GM12878 (cell line): ENCODE measurements around the gene ZNF808. TPM values are rescaled to one million over a fixed set of nuclear protein-coding genes. Genes with fewer than 3 reads are reported as not detected.
"Not testable (repeated sequence)": the region's sequence is repeated elsewhere in the genome, so short reads cannot be mapped to it uniquely, and the experiment has no call there.

Experiments
- ATAC-seq: fragments of 200-7000 bp; cut with Tn5 transposase; 3 replicates; pipeline ENCODE4 v1.9.1; 2020; ENCODE audit warnings: mild to moderate bottlenecking, moderate library complexity
- BruUV-seq: library from RNA; stranded (reverse); fragments of 400-500 nt; replicated peaks from 2 replicates; lab custom pipeline; 2021; lab: Mats Ljungman, UMichigan
- CTCF ChIA-PET: fragments of 300-600 bp; sonication (Branson Sonifier 250); formaldehyde crosslinking; extraction: SDS; loops from one replicate; lab custom pipeline; 2021; ENCODE audit warnings: inconsistent platforms; lab: Yijun Ruan, JAX
- POLR2A ChIA-PET: fragments of 350-600 bp; formaldehyde crosslinking; extraction: SDS; loops from one replicate; lab custom pipeline; 2021; ENCODE audit warnings: inconsistent platforms; lab: Charles Lee
- RAD21 ChIA-PET: fragments of 300-600 bp; sonication (Branson Sonifier 250); formaldehyde crosslinking; loops from one replicate; lab custom pipeline; 2023; ENCODE audit warnings: antibody characterized with exemption; ENCODE audit not compliant: unreplicated experiment; lab: Charles Lee
- SMC1A ChIA-PET: fragments of 300-600 bp; sonication (Branson Sonifier 250); formaldehyde crosslinking; loops from one replicate; lab custom pipeline; 2023; ENCODE audit not compliant: unreplicated experiment, uncharacterized antibody; lab: Charles Lee
- DNase-seq: peaks from one replicate; pipeline ENCODE4 v3.0.0-alpha.2; 2011; ENCODE audit warnings: low read depth, low spot score
- FAIRE-seq: peaks from 3 replicates; lab custom pipeline; 2011; peaks lifted over from hg19 to GRCh38; lab: Jason Lieb, UNC
- H2AFZ ChIP-seq: 2 replicates; pipeline ENCODE4 v1.6.0; 2011; ENCODE audit warnings: low read depth, low read length, control low read depth; ENCODE audit not compliant: control insufficient read depth
- H3K27ac ChIP-seq: 2 replicates; pipeline ENCODE4 v1.5.1; 2011; ENCODE audit warnings: control low read depth; ENCODE audit not compliant: control insufficient read depth, insufficient read depth
- H3K27me3 ChIP-seq, 2 experiments: replicated peaks in 1 of 2; 2 replicates each; pipeline versions ENCODE4 v1.6.0 to v1.6.1; 2011; ENCODE audit warnings: low read length in 1 of 2; ENCODE audit not compliant: control insufficient read depth in 2 of 2, insufficient read depth in 2 of 2
- H3K36me3 ChIP-seq, 2 experiments: 2 replicates each; pipeline ENCODE4 v1.5.1; 2011; ENCODE audit warnings: low read length in 1 of 2; ENCODE audit not compliant: control insufficient read depth in 2 of 2, insufficient read depth in 2 of 2
- H3K4me1 ChIP-seq: 2 replicates; pipeline ENCODE4 v1.6.1; 2011; ENCODE audit warnings: mild to moderate bottlenecking, low read length, moderate library complexity, mixed read lengths; ENCODE audit not compliant: control insufficient read depth, insufficient read depth
- H3K4me2 ChIP-seq: 2 replicates; pipeline ENCODE4 v1.6.0; 2011; ENCODE audit warnings: control low read depth; ENCODE audit not compliant: control insufficient read depth, insufficient read depth
- H3K4me3 ChIP-seq: fragments of 200-600 bp; sonication (generic); 2 replicates; pipeline ENCODE4 v1.5.1; 2016
- H3K79me2 ChIP-seq: 2 replicates; pipeline ENCODE4 v1.6.0; 2011; ENCODE audit warnings: low read length; ENCODE audit not compliant: control insufficient read depth, insufficient read depth
- H3K9ac ChIP-seq: 2 replicates; pipeline ENCODE4 v1.8.0; 2011; ENCODE audit warnings: low read length, control low read depth, mixed read lengths; ENCODE audit not compliant: control insufficient read depth, insufficient read depth
- H3K9me3 ChIP-seq: replicated peaks from 3 replicates; pipeline ENCODE4 v1.5.1; 2011; ENCODE audit warnings: mild to moderate bottlenecking, low read length; ENCODE audit not compliant: control insufficient read depth, insufficient read depth
- H4K20me1 ChIP-seq: 2 replicates; pipeline ENCODE4 v1.6.0; 2011; ENCODE audit not compliant: control insufficient read depth, insufficient read depth
- CBFB ChIP-seq: IDR thresholded peaks from 2 replicates; pipeline ENCODE4 v1.6.1; 2016; ENCODE audit warnings: antibody characterized with exemption, low read depth
- CREB1 ChIP-seq: IDR thresholded peaks from 2 replicates; pipeline ENCODE4 v1.6.1; 2012; ENCODE audit warnings: low read depth, mild to moderate bottlenecking, inconsistent platforms
- NFXL1 ChIP-seq: fragments of 450-650 bp; IDR thresholded peaks from 2 replicates; pipeline ENCODE4 v1.6.1; 2017; ENCODE audit warnings: antibody characterized with exemption, mild to moderate bottlenecking, borderline replicate concordance
- WGBS: methylation state at CpG from one replicate; pipeline ENCODE4 v1.1.6; 2016; ENCODE audit warnings: low lambda C conversion rate; ENCODE audit not compliant: insufficient replicate concordance, insufficient coverage; ENCODE audit errors: missing lambda C conversion rate; 5-methylcytosine and 5-hydroxymethylcytosine counted together
- in situ Hi-C: fragments of 300-500 bp; cut with MboI; formaldehyde crosslinking; loops from 9 replicates; pipeline ENCODE4 v1.14.3; 2018; ENCODE audit warnings: mixed read lengths
- intact Hi-C: fragments of 100-400 bp; cut with micrococcal nuclease; formaldehyde crosslinking; loops from one replicate; pipeline ENCODE4 v1.14.2; 2022; ENCODE audit not compliant: unreplicated experiment
- polyA plus RNA-seq, 11 experiments: library from polyadenylated mRNA; depleted of rRNA in 4 of 11; unstranded in 6 of 11; stranded (reverse) in 5 of 11; fragments of >200 nt; fragmentation: Nextera tagmentation in 4 of 11; fragmentation: Illumina TruSeq in 1 of 11; extraction: Ambion mirVana in 4 of 11; extraction: Trizol in 1 of 11; gene quantifications; 1 replicate in 1 of 11; 2 replicates in 10 of 11; pipeline versions ENCODE4 v1.2.1 to v1.2.3, GENCODE V29; 2011 to 2016; ENCODE audit warnings: inconsistent platforms in 2 of 11, missing spikeins in 2 of 11, low read depth in 1 of 11
- total RNA-seq, 4 experiments: library from RNA; depleted of rRNA in 3 of 4; stranded (reverse); fragments of >200 nt in 3 of 4; fragmentation: Illumina TruSeq in 1 of 4; extraction: Trizol in 1 of 4; gene quantifications; 2 replicates each; pipeline versions ENCODE4 v1.2.1 to v1.2.3, GENCODE V29; 2013 to 2021

ZNF808 gene
- total and polyA plus RNA-seq, 10 of the 15 experiments (the other 5 are each of a cell fraction or from before 2014, with no cell fraction given): 2.1 to 20.2 (median 7.2) TPM

- ChIA-PET POLR2A (interaction anchor here (0.6 to 0.9 kb wide), 3 partner anchors 9 to 248 kb away, joined by 3 to 11 read pairs (median 5); no protein-coding TSS in a partner anchor), CTCF (no interaction called here), SMC1A (interaction anchor here (0.9 to 1.3 kb wide), 2 partner anchors 33 to 76 kb away, joined by 3 to 4 read pairs; no protein-coding TSS in a partner anchor), RAD21 (interaction anchor here (1.1 kb wide), 1 partner anchor 155 kb away, joined by 3 read pairs; no protein-coding TSS in a partner anchor)
- Histone ChIP-seq H3K36me3 (peaks cover 0 to 8% of the 10 kb centered on the region in 2 experiments; a peak in 2 of 4 replicates), H3K27ac (no peak overlapping the region), H4K20me1 (no peaks in the 10 kb centered on the region), H3K9ac (no peak overlapping the region), H3K79me2 (peaks cover 9% of the 10 kb centered on the region), H3K27me3 (no peaks in the 10 kb centered on the region), H2AFZ (no peak overlapping the region), H3K4me3 (no peak overlapping the region), H3K4me1 (no peaks in the 10 kb centered on the region), H3K9me3 (peaks cover 1% of the 10 kb centered on the region; the same call in 2 of the 3 replicates), H3K4me2 (no peak overlapping the region)
- 60% methylated on average over 5 of the region's 5 CpGs for WGBS
- ATAC-seq (no peak), DNase-seq (no peak), FAIRE-seq (no peak)
- intact Hi-C loops (no loop called here), in situ Hi-C loops (loop anchor here (25.0 kb wide), 1 partner anchor 1147 kb away; the partner anchor contains the start of genes C19orf84 and LIM2)
- no TSS peak for BruUV-seq
- TF ChIP-seq NFXL1: no peak
- TF ChIP-seq CBFB: no peak
- no peak for TF ChIP-seq CREB1
These were observed 6.4 kb downstream of the ZNF808 start for GRCh38 chr19:52533901-52534300.

GRCh38 chr19:52535385-52535770 is 7.9 kb downstream of the ZNF808 start:
- RAD21 ChIA-PET, H3K27me3 ChIP-seq, SMC1A ChIA-PET, H4K20me1 ChIP-seq, FAIRE-seq, H3K9me3 ChIP-seq, H3K36me3 ChIP-seq, H2AFZ ChIP-seq, H3K27ac ChIP-seq, H3K4me1 ChIP-seq, DNase-seq, H3K79me2 ChIP-seq: not testable (repeated sequence)
- ChIA-PET CTCF (interaction anchor here (0.7 kb wide), 2 partner anchors 8 to 89 kb away, joined by 3 to 4 read pairs; no protein-coding TSS in a partner anchor), POLR2A (interaction anchor here (0.7 kb wide), 2 partner anchors 332 to 1654 kb away, joined by 3 to 4 read pairs; no protein-coding TSS in a partner anchor)
- in situ Hi-C loops: loop anchor here (25.0 kb wide), 1 partner anchor 1148 kb away; the partner anchor contains the start of genes C19orf84 and LIM2
- H3K4me3 ChIP-seq: peak overlapping the region; percentile 92
- H3K4me2 ChIP-seq: peak overlapping the region; percentile 86
- intact Hi-C loops: loop anchor here (5.0 kb wide), 1 partner anchor 102 kb away; the partner anchor contains the start of gene ZNF83
- ATAC-seq: peak; percentile 5
- WGBS: 16% methylated on average over 13 of the region's 15 CpGs
- TSS peak; percentile 92 for BruUV-seq
- H3K9ac ChIP-seq: peak overlapping the region; percentile 47; the same call in 1 of the 2 replicates
